Cardiac fibroblast (primary cell): ENCODE data around the gene CCDC3.

ENCODE experiments used
- DNase-seq, 2 donors: peaks; one replicate each; pipeline versions ENCODE4 v3.0.0 to v3.0.0-alpha.2; 2010; ENCODE audit warnings: low read depth in 2 of 2
- H3K4me3 ChIP-seq, 2 donors: replicated peaks in 1 of 2; 1 replicate in 1 of 2; 2 replicates in 1 of 2; pipeline ENCODE4 v1.5.1; 2011; ENCODE audit warnings: low read depth in 2 of 2, low read length in 2 of 2, mild to moderate bottlenecking in 2 of 2, moderate library complexity in 1 of 2
- CTCF ChIP-seq: IDR thresholded peaks from one replicate; pipeline ENCODE4 v1.5.1; 2011; ENCODE audit warnings: low read depth, mild to moderate bottlenecking, low read length, inconsistent platforms

CCDC3 gene

GRCh38 chr10:12890958-12891357 is 110.6 kb downstream of the CCDC3 start:
- no peak for DNase-seq
- H3K4me3 ChIP-seq = no peak overlapping the region
- no peak for TF ChIP-seq CTCF

DNA sequence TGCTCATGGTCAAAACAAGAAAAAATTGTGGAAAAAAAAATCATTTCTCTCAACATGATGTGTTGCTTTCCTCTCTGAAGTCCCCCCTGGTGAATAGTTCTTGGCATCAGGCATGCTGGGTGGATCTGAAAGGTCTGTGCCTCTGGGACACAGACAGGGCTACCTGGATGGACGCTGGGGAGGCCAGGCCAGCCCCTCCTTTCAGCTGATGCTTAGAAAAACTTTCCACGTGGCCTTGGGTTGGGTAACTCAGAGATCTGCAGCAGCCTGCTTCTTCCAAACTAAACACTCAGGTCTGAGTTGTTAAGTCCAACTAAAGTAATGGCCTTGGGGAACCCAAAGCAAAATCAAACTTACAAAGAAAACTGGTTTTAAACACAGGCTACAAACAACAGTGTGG is 113.0 kb downstream of the CCDC3 start:
- no peak for DNase-seq
- no peak for TF ChIP-seq CTCF

DNA sequence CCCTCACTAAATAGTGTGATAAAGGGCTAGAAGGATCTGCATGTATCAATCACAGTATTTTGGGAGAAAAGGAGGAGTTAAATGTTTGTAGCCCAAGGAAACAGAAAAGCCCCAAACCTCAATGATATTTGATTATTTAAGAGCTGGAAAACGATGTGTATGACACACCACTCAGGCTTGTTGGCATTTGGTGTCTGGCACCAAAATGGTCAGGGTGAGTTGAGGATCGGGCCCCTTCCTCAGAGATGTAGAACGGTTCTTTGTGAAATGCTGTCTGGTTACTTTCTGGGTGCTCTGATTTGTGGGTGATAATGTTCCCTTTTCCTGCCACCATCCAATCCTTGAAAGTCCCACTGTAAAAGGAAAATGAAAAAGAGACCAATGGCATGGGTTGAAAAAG is 113.7 kb downstream of the CCDC3 start:
- no peak for DNase-seq
- no peak overlapping the region for H3K4me3 ChIP-seq
- TF ChIP-seq CTCF = no peak

More for the DNA sequence above, 113.0 kb downstream of the CCDC3 start:
- H3K4me3 ChIP-seq = no peak overlapping the region

GRCh38 chr10:12884851-12885250 is 116.7 kb downstream of the CCDC3 start:
- DNase-seq = no peak
- no peak overlapping the region for H3K4me3 ChIP-seq
- no peak for TF ChIP-seq CTCF

DNA sequence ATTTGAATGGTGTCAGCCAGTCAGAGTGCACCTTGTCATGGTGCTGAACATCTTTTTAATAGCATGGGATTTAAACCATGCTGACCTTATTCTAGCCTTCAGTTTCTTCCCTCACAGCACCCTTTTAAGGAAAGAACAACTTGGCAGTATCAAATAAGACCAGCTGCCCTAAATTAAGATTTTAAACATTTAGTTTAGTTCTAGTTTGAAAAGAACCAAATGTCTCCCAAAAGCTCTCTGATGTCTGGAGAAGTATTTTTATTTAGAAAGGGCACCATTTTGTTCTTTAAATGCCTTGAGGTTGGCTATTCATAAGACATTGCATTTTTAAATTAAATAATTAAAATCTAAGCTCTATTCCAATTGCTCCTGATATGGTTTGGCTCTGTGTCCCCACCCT is 121.1 kb downstream of the CCDC3 start:
- H3K4me3 ChIP-seq = no peak overlapping the region
- no peak for TF ChIP-seq CTCF
- DNase-seq = no peak

- TF ChIP-seq CTCF = no peak
- H3K4me3 ChIP-seq = no peak overlapping the region
- DNase-seq = no peak
Observed at GRCh38 chr10:12877150-12877549, 124.4 kb downstream of the CCDC3 start.

DNA sequence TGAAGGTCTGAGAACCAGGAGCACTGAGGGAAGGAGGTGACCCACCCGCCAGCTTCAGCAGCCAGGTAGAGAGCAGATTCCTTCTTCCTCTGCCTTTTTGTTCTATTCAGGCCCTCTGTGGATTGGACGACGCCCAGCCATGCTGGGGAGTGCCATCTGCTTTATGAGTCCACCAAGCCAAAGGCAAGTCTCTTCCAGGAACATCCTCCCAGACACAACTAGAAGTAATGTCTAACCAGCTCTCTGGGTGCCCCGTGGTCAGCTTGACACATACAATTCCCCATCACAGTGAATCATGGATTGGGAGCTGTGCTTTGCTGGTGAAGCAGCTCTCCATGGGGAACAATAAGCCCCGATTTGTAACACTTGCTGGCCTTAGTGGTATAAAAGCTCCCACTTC is 125.2 kb downstream of the CCDC3 start:
- no peak for TF ChIP-seq CTCF
- H3K4me3 ChIP-seq = no peak overlapping the region
- no peak for DNase-seq
